TTC549 (cell line): Measurements from ENCODE around the gene SAMD4B.
A peak's percentile ranks its signal among the peaks of the same experiment; 100 is the strongest.

Experiments
- FAIRE-seq: peaks from 2 replicates; lab custom pipeline; 2012; peaks lifted over from hg19 to GRCh38; lab: Jason Lieb, UNC

SAMD4B gene

DNA sequence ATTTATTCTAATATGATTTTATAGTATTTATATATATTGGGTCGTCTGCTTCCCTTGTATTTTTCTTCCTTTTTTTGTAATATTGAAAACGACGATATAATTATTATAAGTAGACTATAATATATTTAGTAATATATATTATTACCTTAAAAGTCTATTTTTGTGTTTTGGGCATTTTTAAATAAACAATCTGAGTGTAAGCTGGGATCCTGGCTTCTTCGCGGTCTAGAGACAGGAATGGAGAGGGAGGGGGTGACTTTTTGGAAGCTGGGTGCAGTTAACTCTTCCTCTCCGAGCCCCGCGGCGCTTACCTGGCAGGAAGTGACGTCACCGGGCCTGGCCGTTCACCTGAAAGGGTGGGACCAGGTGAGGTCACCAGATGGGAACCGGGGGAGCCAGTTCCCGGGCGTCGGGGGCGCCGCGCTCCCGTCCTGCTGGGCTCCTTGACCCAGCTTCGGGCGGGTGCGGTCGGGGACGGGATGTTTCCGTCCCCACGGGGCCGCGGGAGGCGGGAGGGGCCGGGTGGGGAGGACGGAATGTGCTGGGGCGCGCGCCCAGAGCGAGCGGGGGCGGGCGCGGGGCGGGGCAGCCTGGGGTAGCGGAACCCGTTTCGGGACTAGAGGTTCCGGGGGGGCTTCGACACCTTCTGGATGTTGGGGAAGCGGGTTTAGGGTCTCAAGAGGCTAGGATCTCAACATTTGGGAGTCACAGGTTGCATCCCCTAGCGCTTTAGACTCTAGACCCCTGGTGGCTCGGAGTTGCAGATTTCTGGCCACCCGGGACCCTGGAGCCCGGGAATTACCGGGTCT lies 67.2 kb downstream of the SAMD4B start:
- no peak for FAIRE-seq

DNA sequence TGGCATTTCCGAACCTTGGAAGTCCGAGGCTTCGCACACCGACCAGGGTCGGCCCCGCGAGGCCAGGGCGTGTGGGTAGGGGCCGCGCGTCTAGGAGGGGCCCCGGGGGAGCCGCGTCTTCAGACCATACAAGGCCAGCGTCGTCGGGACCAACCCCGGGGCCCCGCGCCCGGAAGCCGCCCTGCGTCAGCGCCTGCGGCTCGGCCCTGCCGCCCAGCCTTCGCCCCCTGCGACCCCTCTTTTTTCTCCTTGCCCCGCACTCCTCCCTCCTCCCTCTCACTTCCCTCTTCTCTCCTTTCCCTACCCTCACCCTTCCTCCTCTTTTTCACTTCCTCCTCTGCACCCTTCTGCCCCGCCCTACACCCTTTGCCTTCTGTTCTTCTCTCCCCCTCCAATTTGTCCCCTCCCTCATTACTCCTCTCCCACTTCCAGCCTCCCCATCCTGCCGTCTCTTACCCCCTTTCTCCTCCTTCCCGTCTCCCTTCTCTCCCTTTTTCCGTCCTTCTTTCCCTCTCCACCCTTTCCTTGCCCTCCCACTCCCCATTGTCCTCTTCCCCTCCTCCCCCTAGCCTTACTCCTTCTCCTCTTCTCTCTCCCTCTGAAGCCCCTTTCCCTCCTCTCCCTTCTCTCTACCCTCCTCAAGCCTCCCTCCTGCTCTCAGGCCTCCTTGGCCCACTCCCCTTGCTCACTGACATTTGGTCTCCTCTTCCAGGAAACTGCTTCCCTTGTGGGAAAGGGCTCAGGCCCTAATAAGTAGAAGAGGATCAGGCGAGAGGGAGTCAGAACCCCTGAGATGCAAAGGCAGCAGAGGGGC lies 68.0 kb downstream of the SAMD4B start:
- FAIRE-seq = no peak

DNA sequence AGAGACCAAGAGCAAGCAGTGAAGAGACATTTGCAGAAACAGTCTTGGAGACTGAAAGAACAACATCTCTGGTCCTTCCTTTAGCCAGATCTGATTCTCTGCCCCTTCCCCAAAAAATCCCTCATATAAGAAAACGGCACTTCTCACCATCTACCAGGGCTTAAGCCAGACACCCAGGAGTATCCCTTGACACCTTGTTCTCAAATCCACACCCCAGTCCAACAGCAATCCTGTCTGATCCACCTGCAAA lies 68.5 kb downstream of the SAMD4B start:
- FAIRE-seq = no peak

DNA sequence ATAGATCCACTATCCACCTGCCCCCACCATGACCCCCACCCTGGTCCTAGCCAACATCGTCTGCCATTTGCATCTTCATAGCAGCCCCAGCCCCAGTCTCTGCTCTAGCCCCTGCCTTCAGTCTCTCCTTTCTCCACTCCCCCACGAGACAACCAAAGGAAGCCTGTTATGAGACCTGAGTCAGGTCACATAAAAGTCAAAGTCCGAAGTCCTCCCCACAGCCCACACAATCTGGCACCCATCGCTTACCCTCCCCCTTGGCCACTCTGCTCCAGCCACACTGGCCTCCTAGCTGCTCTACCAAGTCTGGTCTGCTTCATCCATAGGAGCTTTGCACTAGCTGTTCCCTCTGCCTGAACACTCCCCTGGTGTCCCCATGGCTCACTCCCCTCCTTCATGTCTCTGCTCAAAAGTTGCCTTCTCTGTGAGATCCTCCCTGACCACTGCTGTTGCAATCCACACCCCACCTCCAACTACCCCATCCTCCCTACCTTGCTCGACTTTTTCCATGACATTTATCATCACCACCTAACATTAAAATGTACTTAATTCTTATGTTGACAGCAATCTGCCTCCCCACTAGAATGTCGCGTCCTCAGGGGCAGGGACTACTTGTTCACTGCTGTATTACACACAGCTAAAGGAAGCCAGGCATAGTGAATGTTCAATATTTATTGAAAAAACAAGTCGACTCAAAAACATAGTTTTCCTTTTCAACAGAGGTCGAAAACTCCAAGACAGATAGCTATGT lies 69.0 kb downstream of the SAMD4B start:
- FAIRE-seq = no peak

DNA sequence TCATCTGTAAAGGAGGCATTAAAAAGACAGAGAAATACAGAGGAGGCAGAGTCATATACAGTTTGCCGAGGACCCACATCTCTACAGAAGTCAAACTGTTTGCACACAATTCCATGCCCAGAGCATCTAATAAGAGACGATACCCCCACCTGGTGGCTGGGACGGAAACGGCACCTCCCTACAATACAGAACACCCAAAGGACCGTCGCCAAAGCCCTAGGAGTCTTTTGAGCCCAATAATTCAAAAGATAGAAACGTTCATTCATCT lies 69.5 kb downstream of the SAMD4B start:
- no peak for FAIRE-seq

DNA sequence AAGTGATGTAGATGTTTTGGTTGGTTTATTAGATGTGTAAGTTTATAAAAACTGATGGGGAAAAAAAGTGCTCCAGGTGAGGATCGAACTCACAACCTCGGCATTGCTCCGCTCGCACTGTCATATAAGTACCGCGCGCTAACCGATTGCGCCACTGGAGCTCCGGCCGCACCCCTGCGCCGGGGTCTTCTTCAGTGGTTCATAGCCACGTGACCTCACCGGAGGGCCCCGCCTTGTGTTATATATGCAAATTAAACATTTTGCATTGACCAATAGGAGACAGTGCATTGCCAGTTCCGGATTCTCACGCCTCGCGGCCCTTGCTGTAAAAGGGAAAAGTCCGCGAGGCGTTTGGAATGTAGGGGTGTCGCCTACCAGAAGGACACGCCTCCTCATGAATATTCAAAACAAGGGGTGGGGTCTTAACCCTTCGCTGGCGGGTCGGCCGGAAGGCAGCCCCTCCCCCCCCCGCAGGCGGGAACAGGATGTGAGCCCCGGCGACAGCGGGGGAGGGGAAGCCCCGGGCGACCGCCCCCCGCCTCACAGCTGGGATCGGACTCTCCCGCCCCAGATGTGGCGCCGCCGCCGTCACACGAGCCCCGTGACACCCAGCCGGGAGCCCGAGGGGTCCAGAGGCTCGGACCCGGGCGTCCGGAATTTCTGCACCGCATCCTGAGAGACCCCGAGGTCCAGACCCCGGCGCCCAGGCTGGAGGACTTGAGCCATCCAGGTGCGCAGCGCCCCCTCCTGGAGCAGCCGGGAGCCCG lies 70.1 kb downstream of the SAMD4B start, which contains the start of gene PLEKHG2:
Gene PLEKHG2 (plus strand): TSS at position 570 of the 767 bp plus-strand sequence. CDS start 1,418 bp downstream, outside the sequence.
- peak; percentile 97 for FAIRE-seq

DNA sequence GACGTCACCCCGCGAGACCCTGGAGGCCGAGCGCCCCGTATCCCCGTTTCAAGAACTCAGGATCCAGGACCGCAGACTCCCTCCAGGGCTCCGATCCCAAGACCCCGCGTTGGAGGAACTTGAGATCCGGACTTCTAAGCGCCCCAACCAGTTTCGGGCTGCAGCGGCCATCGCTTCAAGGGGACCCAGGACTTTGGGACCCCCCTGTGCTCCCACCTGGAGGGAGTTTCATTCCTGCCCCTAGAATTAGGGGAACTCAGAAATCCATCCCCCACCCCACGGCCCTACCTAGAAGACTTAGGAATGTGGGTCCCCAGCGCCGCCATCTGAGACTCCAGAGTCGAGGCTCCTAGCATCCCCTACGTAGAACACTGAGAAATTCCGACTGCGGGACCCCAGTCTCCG lies 70.6 kb downstream of the SAMD4B start:
- FAIRE-seq = no peak

DNA sequence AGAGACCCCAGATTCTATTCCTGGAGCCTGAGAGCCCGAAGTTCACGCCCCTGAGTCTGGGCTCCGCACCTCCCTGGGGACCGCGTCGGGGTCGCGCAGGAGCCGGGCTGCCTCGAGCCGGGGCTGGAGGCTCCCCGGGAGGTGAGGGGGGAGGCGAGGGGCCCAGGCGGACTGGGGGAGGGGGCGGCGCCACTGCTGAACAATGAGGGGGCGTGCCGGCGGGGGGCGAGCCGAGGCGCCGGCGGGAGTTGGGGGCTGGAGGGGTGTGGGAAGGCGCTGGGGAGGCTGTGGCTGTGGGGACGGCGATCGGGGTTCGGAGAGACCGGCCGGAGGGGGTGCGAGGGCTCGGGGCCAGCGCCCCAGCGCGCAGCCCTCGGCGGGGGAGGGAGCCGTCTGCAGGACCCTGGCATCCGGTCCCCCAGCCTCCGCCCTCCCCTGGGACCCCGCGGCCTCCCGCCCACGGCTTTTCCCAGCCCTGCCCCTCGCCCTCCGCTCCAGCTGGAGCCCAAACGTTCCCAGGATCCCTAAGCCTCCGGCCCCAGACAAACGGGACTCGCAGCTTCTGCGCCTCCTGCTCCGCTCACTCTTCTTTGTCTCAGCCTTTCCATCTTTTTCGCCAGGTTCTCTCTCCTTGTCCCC lies 71.2 kb downstream of the SAMD4B start:
- no peak for FAIRE-seq

DNA sequence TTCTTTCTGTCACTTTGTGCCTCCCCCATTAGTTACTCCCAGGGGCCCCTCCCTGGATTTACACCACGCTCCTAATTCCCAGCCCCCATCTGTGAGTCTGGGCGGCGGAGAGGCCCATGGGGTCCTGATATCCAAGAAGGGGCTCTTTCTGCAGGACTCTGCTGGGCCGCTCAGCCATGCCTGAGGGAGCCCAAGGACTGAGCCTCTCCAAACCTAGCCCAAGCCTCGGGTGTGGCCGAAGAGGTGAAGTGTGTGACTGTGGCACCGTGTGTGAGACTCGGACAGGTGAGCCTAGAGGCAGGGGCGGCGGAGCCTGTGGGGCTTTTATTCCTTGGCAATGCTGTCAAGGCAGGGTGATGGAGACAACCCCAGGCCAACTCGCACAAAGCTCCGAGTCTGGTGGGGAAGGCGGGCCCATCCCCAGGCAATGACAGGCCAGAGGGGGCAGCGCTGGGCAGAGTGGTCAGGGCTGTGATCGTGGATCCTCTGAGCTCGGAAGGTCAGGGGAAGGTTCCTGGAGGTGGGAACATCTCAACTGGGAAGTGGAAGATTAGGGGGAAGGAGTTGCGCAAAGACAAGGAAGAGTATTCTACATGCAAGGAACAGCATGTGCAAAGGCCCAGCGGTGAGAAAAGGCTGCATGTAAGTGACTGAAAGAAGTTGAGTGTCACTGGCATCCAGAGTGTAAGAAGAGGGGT lies 71.8 kb downstream of the SAMD4B start:
- FAIRE-seq = no peak

DNA sequence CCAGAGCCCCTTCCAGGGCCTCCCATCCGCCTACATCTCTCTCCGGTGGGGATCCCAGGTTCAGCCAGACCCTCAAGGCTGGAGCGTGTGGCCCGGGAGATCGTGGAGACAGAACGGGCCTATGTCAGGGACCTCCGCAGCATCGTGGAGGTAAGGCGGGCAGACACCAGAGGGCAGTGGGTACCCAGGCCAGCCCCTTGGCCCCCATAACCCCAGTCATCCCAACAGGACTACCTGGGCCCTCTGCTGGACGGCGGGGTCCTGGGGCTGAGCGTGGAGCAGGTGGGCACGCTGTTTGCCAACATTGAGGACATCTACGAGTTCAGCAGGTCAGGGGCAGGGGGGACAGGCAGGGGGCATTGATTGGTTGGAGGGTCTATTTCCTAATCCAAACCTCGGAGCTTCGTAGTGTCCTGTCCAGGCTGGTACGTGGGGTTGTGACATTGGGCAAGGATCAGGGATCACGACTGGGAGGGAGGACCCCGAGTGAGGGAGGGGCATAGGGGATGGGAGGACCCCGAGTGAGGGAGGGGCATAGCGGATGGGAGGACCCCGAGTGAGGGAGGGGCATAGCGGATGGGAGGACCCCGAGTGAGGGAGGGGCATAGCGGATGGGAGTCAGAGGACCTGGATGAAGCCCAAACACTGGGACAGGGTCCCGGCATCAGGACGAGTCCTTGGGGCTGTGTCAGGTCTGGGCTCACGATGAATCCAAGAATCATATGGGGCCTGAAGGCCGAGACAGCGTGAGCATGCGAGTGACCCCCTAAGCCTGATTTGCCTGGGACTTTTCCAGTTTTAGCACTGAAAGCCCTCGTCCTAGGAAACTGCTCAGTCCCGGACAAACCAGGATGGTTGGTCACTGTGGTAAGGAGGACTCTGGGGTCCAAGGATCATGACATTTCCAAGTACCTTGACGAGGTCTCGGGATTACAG lies 73.2 kb downstream of the SAMD4B start:
- no peak for FAIRE-seq

DNA sequence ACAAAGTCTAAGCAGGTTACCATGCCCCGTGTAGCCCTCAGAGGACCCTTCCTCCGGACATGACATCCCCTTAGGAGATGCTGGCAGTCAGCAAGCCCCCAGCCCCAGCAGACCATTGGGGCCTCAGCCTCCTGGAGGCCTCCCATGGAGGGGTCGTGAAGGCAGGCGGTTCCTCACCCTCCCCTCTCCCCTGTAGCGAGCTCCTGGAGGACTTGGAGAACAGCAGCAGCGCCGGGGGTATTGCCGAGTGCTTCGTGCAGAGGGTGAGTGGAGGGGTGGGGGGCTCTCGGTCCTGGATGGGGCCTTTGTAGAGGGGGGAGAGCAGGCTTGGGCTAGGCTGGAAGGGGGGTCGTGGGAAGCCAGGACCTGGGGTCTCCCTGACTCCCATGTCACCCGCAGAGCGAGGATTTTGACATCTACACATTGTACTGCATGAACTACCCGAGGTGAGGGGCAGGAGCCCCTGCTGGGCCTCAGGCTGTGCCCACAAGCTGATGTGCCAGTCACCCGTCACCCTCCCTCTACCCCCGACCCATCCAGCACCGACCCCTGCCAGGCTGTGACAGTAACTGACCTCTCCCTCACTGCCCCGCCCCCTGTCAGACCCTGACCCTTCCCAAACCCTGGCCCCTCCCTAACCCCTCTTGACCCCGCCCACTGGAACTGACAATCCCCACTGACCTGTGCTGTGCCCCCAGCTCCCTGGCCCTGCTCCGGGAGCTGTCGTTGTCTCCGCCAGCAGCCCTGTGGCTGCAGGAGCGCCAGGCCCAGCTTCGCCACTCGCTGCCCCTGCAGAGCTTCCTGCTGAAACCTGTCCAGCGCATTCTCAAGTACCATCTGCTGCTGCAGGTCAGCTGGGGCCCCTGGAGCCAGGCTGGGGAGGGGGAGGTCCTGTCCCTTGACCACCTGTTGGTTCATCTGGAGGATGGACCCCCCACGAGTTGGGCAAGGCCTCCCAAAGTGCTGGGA lies 74.2 kb downstream of the SAMD4B start:
- no peak for FAIRE-seq

DNA sequence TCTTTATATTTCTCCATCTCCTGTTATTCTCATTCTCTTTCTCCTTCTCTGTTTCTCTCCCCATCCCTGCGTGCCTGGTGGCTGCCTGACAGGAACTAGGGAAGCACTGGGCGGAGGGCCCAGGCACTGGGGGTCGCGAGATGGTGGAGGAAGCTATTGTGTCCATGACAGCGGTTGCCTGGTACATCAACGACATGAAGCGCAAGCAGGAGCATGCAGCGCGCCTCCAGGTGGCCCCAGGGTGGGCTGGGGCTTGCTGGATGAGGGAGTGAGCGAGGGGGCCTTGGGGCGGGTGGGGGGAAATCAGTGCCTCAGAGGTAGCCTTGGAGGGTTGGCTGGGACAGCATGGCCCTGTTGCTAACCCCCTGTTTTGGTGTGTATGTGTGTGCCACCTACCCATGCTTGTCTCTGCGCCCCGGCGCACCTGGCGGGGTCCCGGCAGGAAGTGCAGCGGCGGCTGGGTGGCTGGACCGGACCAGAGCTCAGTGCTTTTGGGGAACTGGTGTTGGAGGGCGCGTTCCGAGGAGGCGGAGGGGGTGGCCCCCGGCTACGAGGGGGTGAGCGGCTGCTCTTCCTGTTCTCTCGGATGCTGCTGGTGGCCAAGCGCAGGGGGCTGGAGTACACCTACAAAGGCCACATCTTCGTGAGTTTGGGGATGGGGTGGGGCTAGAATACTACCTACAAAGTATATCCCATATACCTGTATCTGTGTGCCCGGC lies 75.4 kb downstream of the SAMD4B start:
- FAIRE-seq = no peak

DNA sequence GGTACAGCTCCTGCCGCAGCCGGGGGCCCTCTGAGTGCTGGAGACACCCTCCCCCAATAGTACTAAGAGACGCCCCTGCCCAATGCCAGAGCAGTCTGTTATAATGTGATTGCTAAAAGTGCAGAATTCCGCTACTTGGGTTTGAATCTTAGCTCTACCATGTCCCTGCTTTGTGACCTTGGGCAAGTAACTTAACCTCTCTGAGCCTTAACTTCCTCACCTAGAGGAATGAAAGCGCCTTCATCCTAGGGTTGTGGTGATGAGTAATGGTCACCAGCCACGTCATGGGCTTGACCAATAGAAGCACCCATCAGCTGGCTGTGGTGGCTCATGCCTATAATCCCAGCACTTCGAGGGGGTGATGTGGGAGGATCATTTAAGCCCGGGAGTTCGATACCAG lies 76.8 kb downstream of the SAMD4B start:
- FAIRE-seq = no peak

DNA sequence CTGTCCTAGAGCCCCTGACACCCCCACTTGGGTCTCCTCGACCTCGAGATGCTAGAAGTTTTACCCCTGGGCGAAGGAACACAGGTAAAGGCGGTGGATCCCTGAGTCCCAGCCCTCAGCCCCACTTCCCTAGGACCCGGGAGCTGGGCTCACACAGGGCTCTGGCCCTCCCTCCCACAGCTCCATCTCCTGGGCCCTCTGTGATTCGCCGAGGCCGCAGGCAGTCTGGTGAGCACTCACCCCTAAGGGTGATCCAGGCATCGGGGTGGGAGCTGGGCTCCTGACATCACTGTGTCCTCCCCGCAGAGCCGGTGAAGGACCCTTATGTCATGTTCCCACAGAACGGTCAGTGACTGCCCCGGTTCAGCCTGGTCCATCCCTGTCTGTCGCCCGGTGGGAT lies 78.5 kb downstream of the SAMD4B start:
- no peak for FAIRE-seq

DNA sequence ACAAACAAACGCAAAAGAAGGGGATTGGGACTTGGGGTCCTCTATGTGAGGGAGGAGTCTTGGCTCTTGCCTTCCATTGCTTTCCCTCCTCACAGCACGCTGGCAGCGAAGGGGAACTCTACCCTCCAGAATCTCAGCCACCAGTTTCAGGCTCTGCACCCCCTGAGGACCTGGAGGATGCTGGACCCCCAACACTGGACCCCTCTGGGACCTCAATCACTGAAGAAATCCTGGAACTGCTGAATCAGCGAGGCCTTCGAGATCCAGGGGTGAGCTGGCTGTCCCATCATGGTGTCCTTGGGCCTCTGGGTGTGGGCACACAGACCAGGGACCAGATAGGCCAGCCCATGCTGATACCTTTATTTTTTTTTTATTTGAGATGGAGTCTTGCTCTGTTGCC lies 79.8 kb downstream of the SAMD4B start:
- no peak for FAIRE-seq

DNA sequence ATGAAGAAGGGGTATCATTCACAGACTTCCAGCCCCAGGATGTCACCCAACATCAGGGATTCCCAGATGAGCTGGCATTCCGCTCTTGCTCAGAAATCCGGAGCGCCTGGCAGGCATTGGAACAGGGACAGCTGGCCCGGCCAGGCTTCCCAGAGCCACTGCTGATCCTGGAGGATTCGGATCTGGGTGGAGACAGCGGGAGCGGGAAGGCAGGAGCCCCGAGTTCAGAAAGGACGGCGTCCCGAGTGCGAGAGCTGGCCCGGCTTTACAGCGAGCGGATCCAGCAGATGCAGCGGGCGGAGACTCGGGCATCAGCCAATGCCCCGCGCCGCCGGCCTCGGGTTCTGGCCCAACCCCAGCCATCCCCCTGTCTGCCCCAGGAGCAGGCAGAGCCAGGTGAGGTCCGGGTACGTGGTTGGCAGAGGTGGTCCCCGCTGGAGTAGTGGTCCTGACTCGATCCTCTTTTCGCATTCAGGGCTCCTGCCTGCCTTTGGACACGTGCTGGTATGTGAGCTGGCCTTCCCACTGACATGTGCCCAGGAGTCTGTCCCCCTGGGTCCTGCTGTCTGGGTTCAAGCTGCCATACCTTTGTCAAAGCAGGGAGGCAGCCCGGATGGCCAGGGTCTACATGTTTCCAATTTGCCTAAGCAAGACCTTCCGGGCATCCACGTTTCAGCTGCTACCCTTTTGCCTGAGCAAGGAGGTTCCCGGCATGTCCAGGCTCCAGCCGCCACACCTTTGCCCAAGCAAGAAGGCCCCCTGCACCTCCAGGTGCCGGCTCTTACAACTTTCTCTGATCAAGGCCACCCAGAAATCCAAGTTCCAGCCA lies 81.3 kb downstream of the SAMD4B start:
- no peak for FAIRE-seq

DNA sequence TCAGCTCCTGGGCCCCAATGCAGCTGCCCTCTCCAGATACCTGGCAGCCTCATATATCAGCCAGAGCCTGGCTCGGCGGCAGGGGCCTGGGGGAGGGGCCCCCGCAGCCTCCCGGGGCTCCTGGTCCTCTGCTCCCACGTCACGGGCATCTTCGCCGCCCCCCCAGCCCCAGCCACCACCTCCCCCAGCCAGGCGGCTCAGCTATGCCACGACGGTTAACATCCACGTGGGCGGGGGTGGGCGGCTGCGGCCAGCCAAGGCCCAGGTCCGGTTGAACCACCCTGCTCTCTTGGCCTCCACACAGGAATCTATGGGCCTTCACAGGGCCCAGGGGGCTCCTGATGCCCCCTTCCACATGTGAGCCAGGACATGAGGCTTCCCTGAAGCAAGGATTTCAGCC lies 82.7 kb downstream of the SAMD4B start:
- FAIRE-seq = no peak

DNA sequence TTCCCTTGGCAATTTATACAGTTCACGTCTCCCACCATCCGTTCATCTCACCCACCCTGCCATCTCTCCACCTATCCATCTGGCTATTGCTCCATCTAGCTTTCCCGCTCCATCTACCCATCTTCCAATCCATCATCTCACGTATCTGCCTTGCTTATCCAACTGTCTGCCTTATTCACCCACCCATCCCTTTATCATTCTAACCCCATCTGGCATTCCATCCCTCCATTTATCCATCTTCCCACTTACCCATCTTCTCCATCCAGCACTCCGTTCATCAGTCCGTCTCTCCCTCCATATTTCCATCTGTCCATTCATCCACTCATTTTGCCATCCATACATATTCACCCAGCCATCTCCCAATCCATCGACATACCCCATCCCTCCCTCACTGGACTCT lies 83.5 kb downstream of the SAMD4B start:
- FAIRE-seq = no peak
